Activated CD8-positive, alpha-beta T cell treated with anti-CD3 and anti-CD28 coated beads for 36 hours (primary cell): ENCODE data around the gene SLC16A8. TPM values are rescaled to one million over a fixed set of nuclear protein-coding genes. Genes with fewer than 3 reads are reported as not detected.

Experiments
- ATAC-seq: fragments of 200-7000 bp; cut with Tn5 transposase; one replicate; pipeline ENCODE4 v1.10.0; 2021; ENCODE audit warnings: mild to moderate bottlenecking, moderate library complexity
- CTCF ChIA-PET: fragments of 350-600 bp; sonication (Branson Sonifier 250); formaldehyde crosslinking; loops from one replicate; lab custom pipeline; 2021; ENCODE audit warnings: antibody characterized with exemption; lab: Charles Lee
- POLR2A ChIA-PET: fragments of 350-600 bp; sonication (Branson Sonifier 250); formaldehyde crosslinking; loops from one replicate; lab custom pipeline; 2021; ENCODE audit warnings: antibody characterized with exemption; lab: Charles Lee
- DNase-seq: peaks from one replicate; pipeline ENCODE4 v3.0.0-alpha.2; 2020
- H3K27ac Mint-ChIP-seq: one replicate; pipeline ENCODE4 v1.8.0; 2021; ENCODE audit warnings: mild to moderate bottlenecking, mixed read lengths
- H3K27me3 Mint-ChIP-seq: one replicate; pipeline ENCODE4 v1.8.0; 2021; ENCODE audit warnings: mixed read lengths
- H3K36me3 Mint-ChIP-seq: one replicate; pipeline ENCODE4 v1.8.0; 2021; ENCODE audit warnings: low read depth, mixed read lengths
- H3K4me1 Mint-ChIP-seq: one replicate; pipeline ENCODE4 v1.8.0; 2021; ENCODE audit warnings: low read depth, mixed read lengths
- H3K4me3 Mint-ChIP-seq: one replicate; pipeline ENCODE4 v1.8.0; 2021; ENCODE audit warnings: mild to moderate bottlenecking, moderate library complexity, mixed read lengths
- H3K9me3 Mint-ChIP-seq: one replicate; pipeline ENCODE4 v1.8.0; 2021; ENCODE audit warnings: mixed read lengths
- intact Hi-C: fragments of 100-400 bp; cut with micrococcal nuclease; formaldehyde crosslinking; loops from one replicate; pipeline ENCODE4 v1.10.0; 2022
- total RNA-seq, 2 experiments: library from RNA; stranded (reverse); gene quantifications; one replicate each; pipeline ENCODE4 v1.2.3, GENCODE V29; 2021
- TF ChIP-seq, protein P1 (sequence below): fragments of 200-600 bp; IDR thresholded peaks from one replicate; pipeline ENCODE4 v1.8.0; 2022; ENCODE audit warnings: antibody characterized with exemption, mild to moderate bottlenecking

Gene SLC16A8
- total RNA-seq, 2 experiments from 2014 or later, result not detected

- no peaks in the 10 kb centered on the region for H3K9me3 Mint-ChIP-seq
- CTCF ChIA-PET, result interaction anchor here (0.9 to 2.4 kb wide), 21 partner anchors 13 to 631 kb away, joined by 3 to 30 read pairs (median 5); partner anchors contain the start of genes CSNK1E and TOMM22
Measured at GRCh38 chr22:38051261-38051660, 32.7 kb downstream of the SLC16A8 start.

GRCh38 chr22:38050720-38051119 is 33.3 kb downstream of the SLC16A8 start:
- POLR2A ChIA-PET, result no interaction called here

More at GRCh38 chr22:38051261-38051660, 32.7 kb downstream of the SLC16A8 start:
- TF ChIP-seq, protein P1, sequence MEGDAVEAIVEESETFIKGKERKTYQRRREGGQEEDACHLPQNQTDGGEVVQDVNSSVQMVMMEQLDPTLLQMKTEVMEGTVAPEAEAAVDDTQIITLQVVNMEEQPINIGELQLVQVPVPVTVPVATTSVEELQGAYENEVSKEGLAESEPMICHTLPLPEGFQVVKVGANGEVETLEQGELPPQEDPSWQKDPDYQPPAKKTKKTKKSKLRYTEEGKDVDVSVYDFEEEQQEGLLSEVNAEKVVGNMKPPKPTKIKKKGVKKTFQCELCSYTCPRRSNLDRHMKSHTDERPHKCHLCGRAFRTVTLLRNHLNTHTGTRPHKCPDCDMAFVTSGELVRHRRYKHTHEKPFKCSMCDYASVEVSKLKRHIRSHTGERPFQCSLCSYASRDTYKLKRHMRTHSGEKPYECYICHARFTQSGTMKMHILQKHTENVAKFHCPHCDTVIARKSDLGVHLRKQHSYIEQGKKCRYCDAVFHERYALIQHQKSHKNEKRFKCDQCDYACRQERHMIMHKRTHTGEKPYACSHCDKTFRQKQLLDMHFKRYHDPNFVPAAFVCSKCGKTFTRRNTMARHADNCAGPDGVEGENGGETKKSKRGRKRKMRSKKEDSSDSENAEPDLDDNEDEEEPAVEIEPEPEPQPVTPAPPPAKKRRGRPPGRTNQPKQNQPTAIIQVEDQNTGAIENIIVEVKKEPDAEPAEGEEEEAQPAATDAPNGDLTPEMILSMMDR, result no peak
- ATAC-seq (no peak), DNase-seq (no peak)
- POLR2A ChIA-PET, result no interaction called here
- no peak overlapping the region for H3K4me3 Mint-ChIP-seq
- peaks cover 3% of the 10 kb centered on the region for H3K27me3 Mint-ChIP-seq
- H3K36me3 Mint-ChIP-seq, result no peaks in the 10 kb centered on the region
- intact Hi-C loops, result loop anchor here (10.0 kb wide), 1 partner anchor 304 kb away; no protein-coding TSS in a partner anchor
- no peaks in the 10 kb centered on the region for H3K4me1 Mint-ChIP-seq
- H3K27ac Mint-ChIP-seq, result no peak overlapping the region

GRCh38 chr22:38049812-38050619 is 34.0 kb downstream of the SLC16A8 start:
- Mint-ChIP-seq H3K27ac (no peak overlapping the region), H3K27me3 (peaks cover 3% of the 10 kb centered on the region), H3K9me3 (no peaks in the 10 kb centered on the region), H3K36me3 (no peaks in the 10 kb centered on the region), H3K4me3 (no peak overlapping the region), H3K4me1 (no peaks in the 10 kb centered on the region)
- no peak for DNase-seq
- ChIA-PET POLR2A (no interaction called here), CTCF (interaction anchor here (1.5 to 1.8 kb wide), 2 partner anchors 50 to 96 kb away, joined by 4 to 7 read pairs; partner anchors contain the start of genes C22orf23 and POLR2F)
- intact Hi-C loops, result loop anchor here (10.0 kb wide), 1 partner anchor 305 kb away; no protein-coding TSS in a partner anchor
- ATAC-seq, result no peak
- TF ChIP-seq, protein P1, result no peak

More at GRCh38 chr22:38050720-38051119, 33.3 kb downstream of the SLC16A8 start:
- no peak for ATAC-seq
- H3K4me1 Mint-ChIP-seq, result no peaks in the 10 kb centered on the region
- intact Hi-C loops, result loop anchor here (10.0 kb wide), 1 partner anchor 304 kb away; no protein-coding TSS in a partner anchor
- no peaks in the 10 kb centered on the region for H3K36me3 Mint-ChIP-seq
- CTCF ChIA-PET, result no interaction called here
- peaks cover 3% of the 10 kb centered on the region for H3K27me3 Mint-ChIP-seq
- DNase-seq, result no peak
- TF ChIP-seq, protein P1, result no peak
- no peak overlapping the region for H3K4me3 Mint-ChIP-seq
- H3K27ac Mint-ChIP-seq, result no peak overlapping the region
- no peaks in the 10 kb centered on the region for H3K9me3 Mint-ChIP-seq

DNA sequence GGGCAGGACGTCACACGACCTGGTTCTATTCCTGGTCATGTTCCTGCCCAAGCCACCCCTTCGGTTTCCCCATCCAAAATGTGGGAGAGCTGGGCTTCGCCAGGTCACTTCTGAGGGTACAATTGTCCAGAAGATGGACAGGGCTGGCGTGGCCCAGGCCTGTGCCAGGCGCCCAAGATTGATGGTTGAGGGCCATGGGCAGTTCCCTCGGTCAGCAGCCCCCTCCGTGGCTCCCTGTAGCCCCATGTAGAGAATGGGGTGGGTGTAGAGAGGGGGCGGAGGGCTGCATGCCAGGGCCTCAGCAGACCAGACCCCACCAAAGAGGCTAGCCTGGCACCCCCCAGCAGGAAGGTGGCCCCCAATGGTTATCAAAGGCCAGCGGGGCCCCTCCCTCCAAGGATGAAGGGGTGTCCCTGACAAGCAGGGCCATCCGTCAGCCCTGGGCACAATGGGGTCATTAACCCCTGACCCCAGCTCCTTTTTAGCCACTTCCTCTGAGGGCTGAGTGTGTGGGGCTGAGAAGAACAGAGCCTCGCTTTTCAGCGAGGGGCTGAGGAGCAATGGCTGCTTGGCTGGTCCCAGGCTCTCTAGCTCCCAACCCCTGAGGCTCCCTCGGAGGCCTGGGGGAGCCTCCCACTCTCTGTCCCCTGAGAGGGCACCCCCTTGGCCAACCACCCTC is 37.8 kb downstream of the SLC16A8 start:
- DNase-seq (no peak), ATAC-seq (no peak)
- no peaks in the 10 kb centered on the region for H3K27me3 Mint-ChIP-seq
- no peak overlapping the region for H3K27ac Mint-ChIP-seq
- intact Hi-C loops, result no loop called here
- ChIA-PET CTCF (interaction anchor here (0.6 kb wide), 1 partner anchor 957 kb away, joined by 3 read pairs; no protein-coding TSS in a partner anchor), POLR2A (no interaction called here)
- no peaks in the 10 kb centered on the region for H3K4me1 Mint-ChIP-seq
- no peaks in the 10 kb centered on the region for H3K9me3 Mint-ChIP-seq
- H3K4me3 Mint-ChIP-seq, result no peak overlapping the region
- TF ChIP-seq, protein P1, result no peak
- no peaks in the 10 kb centered on the region for H3K36me3 Mint-ChIP-seq
